Type B pancreatic cell (in vitro differentiated cells): ENCODE data around the gene PPP3CA. TPM values are rescaled to one million over a fixed set of nuclear protein-coding genes. Genes with fewer than 3 reads are reported as not detected.

ENCODE experiments used
- DNase-seq: peaks from one replicate; pipeline ENCODE4 v3.0.0; 2021; ENCODE audit warnings: mixed read lengths; ENCODE audit not compliant: unreplicated experiment; ENCODE audit errors: extremely low spot score
- H3K27ac Mint-ChIP-seq: 2 replicates; pipeline ENCODE4 v1.8.0; 2021; ENCODE audit warnings: mild to moderate bottlenecking, mixed read lengths
- H3K27me3 Mint-ChIP-seq: 2 replicates; pipeline ENCODE4 v1.8.0; 2021; ENCODE audit warnings: mixed read lengths
- H3K36me3 Mint-ChIP-seq: 2 replicates; pipeline ENCODE4 v1.8.0; 2021; ENCODE audit warnings: mixed read lengths
- H3K4me1 Mint-ChIP-seq: one replicate; pipeline ENCODE4 v1.8.0; 2021; ENCODE audit warnings: mixed read lengths; ENCODE audit not compliant: unreplicated experiment
- H3K4me3 Mint-ChIP-seq: 2 replicates; pipeline ENCODE4 v1.8.0; 2021; ENCODE audit warnings: mild to moderate bottlenecking, mixed read lengths
- H3K9me3 Mint-ChIP-seq: 2 replicates; pipeline ENCODE4 v1.8.0; 2021; ENCODE audit warnings: mixed read lengths
- total RNA-seq: library from RNA; stranded (reverse); gene quantifications from 2 replicates; pipeline ENCODE4 v1.2.1, GENCODE V29; 2021; ENCODE audit warnings: low replicate concordance
- TF ChIP-seq, protein P1 (sequence below): fragments of 200-600 bp; sonication (generic); conservative IDR thresholded peaks from 2 replicates; pipeline ENCODE4 v1.5.0; 2021; ENCODE audit warnings: antibody characterized with exemption, mild to moderate bottlenecking

Gene PPP3CA
- total RNA-seq, 1 donor from 2014 or later = 35.4 TPM

DNA sequence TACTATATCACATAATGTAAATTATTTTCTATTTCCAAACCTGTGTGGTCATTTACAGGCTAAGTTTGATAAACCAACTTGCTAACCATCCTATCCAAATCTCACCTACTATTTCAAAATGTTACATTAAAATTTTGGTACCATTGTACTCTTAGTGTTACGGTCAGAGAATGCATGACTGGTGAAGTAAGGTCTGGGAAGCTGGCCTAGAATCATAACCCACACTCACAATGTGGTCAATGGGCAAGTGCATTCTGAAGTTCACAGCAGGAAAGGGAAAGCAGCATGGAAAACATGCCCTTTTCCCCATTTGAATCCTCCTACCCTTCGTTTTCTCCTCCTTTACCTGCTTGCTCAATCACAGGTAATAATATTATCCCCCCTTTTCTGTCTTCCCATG, 54.4 kb downstream of the PPP3CA start:
- no peak overlapping the region for H3K27ac Mint-ChIP-seq

DNA sequence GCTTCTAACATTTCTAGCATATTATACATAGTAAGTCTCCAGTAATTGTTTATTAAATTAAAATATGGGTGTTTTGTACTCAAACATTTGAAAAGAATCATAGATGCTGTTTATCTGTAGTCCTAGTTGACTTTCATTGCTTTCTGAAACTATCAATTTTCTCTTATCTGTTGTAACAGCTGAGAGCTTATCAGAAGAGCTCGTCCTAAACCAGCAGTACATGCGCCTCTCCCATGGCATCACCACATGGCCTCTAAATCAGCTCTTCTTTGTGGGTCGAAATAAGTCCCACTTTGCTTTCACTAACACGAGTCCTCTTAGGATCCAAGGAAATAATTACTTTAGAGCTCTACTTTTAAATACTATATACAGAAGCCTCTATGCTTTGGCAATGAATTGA, 55.1 kb downstream of the PPP3CA start:
- no peak for DNase-seq

More for the DNA sequence above, 54.4 kb downstream of the PPP3CA start:
- H3K9me3 Mint-ChIP-seq = no peaks in the 10 kb centered on the region
- H3K36me3 Mint-ChIP-seq = no peaks in the 10 kb centered on the region
- TF ChIP-seq, protein P1, sequence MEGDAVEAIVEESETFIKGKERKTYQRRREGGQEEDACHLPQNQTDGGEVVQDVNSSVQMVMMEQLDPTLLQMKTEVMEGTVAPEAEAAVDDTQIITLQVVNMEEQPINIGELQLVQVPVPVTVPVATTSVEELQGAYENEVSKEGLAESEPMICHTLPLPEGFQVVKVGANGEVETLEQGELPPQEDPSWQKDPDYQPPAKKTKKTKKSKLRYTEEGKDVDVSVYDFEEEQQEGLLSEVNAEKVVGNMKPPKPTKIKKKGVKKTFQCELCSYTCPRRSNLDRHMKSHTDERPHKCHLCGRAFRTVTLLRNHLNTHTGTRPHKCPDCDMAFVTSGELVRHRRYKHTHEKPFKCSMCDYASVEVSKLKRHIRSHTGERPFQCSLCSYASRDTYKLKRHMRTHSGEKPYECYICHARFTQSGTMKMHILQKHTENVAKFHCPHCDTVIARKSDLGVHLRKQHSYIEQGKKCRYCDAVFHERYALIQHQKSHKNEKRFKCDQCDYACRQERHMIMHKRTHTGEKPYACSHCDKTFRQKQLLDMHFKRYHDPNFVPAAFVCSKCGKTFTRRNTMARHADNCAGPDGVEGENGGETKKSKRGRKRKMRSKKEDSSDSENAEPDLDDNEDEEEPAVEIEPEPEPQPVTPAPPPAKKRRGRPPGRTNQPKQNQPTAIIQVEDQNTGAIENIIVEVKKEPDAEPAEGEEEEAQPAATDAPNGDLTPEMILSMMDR = no peak
- H3K4me1 Mint-ChIP-seq = peaks cover 13% of the 10 kb centered on the region
- no peak for DNase-seq
- no peaks in the 10 kb centered on the region for H3K27me3 Mint-ChIP-seq
- no peak overlapping the region for H3K4me3 Mint-ChIP-seq

DNA sequence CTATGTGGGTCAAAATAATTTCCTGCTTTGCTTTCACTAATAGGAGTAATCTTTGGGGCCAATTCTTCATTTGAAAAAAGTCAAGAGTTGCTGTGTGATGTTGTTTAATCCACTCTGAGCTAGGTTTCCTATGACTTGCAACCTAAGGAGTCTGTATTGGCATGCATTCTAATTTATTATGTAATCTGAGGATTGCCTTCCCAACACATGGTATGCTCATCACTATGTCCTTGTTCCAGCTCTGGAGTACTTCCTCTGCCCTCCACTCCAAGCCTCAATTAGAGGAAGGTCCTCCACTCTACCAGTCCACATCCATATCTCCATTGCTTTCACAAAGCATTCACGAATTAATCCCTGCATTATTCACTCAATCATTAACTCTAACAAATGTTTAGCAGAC, 56.1 kb downstream of the PPP3CA start:
- Mint-ChIP-seq H3K9me3 (no peaks in the 10 kb centered on the region), H3K27me3 (no peaks in the 10 kb centered on the region), H3K27ac (no peak overlapping the region), H3K4me1 (peaks cover 20% of the 10 kb centered on the region), H3K36me3 (no peaks in the 10 kb centered on the region), H3K4me3 (no peak overlapping the region)
- no peak for DNase-seq
- TF ChIP-seq, protein P1 = no peak

More for the DNA sequence above, 55.1 kb downstream of the PPP3CA start:
- Mint-ChIP-seq H3K36me3 (no peaks in the 10 kb centered on the region), H3K4me3 (no peak overlapping the region), H3K9me3 (no peaks in the 10 kb centered on the region), H3K27me3 (no peaks in the 10 kb centered on the region), H3K27ac (no peak overlapping the region), H3K4me1 (peaks cover 20% of the 10 kb centered on the region)
- TF ChIP-seq, protein P1 = no peak

DNA sequence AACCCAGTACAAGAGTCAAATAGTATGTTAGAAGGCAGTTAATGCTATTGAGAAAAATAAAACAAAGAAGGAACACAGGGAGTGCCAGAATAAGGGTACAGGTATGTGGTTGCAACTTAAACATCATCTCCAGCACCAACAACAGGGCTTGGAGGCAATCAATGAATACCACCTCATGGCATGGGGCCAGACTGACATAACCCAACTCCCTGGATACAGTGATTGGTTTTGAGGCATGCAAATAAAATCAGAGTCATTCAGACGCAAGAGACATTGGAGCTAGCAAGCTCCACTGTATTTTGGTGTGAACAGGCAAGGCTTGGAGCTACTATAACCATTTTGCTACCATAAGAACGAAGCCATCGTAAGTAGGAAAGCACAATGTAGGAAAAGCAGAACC, 56.7 kb downstream of the PPP3CA start:
- no peak overlapping the region for H3K4me3 Mint-ChIP-seq
- TF ChIP-seq, protein P1 = no peak
- no peak overlapping the region for H3K27ac Mint-ChIP-seq
- no peaks in the 10 kb centered on the region for H3K36me3 Mint-ChIP-seq
- DNase-seq = no peak
- H3K27me3 Mint-ChIP-seq = no peaks in the 10 kb centered on the region
- no peaks in the 10 kb centered on the region for H3K9me3 Mint-ChIP-seq
- peaks cover 20% of the 10 kb centered on the region for H3K4me1 Mint-ChIP-seq

DNA sequence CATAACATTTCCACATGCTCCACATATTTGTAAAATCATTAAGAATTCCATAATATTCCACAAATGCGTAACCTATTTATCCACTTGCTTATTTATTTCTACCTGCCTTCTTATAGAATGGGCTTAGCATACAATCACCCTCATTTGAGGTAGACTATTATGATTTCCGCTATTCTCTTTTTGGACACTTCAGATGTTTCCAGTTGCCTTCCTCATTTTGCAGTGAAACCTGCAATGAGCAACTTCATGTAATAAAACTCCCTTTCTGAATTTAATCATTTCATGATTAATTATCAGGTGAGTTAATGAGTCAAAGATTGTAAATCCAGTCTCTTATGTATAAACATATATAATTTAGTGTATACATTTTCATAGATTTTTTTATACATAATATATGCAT, 58.0 kb downstream of the PPP3CA start:
- H3K27me3 Mint-ChIP-seq = no peaks in the 10 kb centered on the region
- no peaks in the 10 kb centered on the region for H3K36me3 Mint-ChIP-seq
- H3K4me1 Mint-ChIP-seq = peaks cover 20% of the 10 kb centered on the region
- TF ChIP-seq, protein P1 = no peak
- no peaks in the 10 kb centered on the region for H3K9me3 Mint-ChIP-seq
- DNase-seq = no peak
- H3K27ac Mint-ChIP-seq = no peak overlapping the region
- no peak overlapping the region for H3K4me3 Mint-ChIP-seq
